Stimulated activated CD8-positive, alpha-beta memory T cell treated with anti-CD3 and anti-CD28 coated beads, Interleukin-15, amount 100 ng/mL, for 24 hours (primary cell): ENCODE results near the gene R3HCC1L.

Experiments
- DNase-seq: peaks from one replicate; pipeline ENCODE4 v3.0.0-alpha.2; 2020; ENCODE audit warnings: low read depth

The R3HCC1L gene

DNA sequence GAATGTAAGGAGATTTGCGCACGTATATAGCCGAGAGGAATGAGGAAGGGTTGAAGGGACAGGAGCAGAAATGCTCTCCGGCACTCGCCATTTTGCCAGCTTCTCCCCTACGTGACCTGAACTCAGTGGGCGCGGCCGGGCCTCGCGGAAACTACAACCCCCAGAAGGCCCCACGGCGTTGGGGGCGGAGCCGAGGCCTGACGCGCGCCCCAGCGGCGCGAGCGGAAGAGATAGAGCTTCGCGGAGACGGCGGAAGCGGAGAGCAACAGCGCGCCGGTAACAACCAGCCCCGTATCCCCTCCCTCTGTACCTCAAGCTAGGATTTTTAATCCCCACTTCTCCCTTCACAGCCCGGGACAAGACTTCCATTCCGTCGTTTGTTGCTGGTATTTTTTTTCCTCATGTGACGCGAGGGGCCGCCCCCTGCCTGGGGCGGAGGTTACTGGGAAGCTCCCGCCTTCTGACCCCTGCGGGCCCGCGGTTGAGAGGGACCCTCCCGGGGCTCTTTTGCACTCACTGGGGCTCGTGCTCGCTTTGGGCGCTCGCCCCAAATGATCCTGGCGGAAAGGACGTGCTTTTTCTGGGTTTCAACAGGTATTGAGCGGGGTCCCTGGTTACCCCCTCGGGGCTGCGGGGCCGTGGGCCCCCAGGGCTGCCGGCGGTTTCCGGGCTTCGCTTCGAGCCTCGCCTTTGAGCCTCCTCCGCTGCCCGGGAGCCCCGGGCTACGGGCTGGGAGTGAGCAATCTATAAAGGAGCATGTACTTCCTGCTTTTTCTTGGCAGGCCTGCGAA is at the start of gene R3HCC1L:
Gene R3HCC1L, plus strand, starts transcription at position 227 of the 791 bp plus-strand sequence. CDS start 73,458 bp downstream, outside the sequence.
- peak; percentile 85 for DNase-seq

- DNase-seq: no peak
Measured at GRCh38 chr10:98085238-98085637, 49.2 kb upstream of the R3HCC1L start.

DNA sequence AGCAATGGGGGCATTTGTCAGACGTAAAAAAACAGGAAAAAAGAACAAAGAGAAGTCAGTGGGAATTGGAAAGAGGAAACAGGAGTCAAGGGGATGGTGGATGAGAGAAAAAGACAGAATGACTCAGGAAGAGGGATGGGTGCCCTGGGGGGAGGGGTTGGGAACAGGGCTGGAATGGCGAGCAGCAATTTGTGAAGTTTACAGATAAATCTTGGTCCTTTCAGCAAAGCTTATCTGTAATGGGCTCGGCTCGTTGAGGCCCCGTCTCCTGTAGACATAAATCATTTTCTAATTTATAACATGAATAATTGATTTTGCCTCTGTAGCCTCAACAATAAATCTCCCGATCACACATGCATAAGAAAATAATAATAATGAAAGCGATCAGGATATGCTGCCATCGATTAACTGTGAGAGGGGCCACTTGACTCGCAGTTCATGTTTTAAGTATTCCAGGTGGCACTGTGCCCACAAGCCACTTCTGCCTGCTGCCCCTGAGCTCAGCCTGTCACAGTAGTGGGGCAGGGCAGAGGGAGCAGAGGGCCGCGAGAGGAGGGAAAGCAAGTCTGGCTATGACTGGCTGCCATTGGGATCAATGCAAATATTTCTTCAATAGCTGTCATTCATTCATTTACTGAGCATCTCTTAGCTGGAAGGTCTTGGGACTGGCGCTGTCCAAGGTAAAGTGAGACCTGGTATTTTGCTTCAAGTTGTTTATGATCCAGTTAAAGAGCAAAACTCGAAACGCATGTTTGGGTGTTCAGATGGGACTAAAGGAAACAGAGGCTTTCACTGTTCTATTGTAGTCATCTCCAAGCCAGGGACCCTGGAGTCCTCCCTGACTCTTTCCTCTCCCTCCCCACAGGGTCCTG is 47.4 kb upstream of the R3HCC1L start:
- no peak for DNase-seq

- no peak for DNase-seq
Measured at GRCh38 chr10:98088186-98088971, 46.1 kb upstream of the R3HCC1L start.

DNA sequence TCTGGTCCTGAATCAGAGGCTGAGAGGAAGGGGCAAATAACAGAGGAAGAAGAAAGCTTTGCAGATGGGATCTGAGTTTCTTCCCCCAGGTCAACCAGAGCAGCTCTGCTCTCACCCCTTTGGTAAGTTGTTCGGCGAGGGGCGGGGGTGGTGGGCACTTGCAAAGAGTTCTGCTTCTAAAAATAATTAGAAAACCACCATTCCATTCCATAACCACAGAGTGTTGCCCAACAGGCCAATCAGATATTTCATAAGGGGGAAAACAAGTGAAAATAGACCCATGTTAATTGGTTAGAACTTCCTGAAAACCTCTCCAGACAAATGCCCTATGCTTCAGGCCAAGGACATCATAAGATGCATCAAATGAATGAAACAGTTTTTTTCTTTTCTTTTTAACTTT is 43.6 kb upstream of the R3HCC1L start:
- no peak for DNase-seq

- no peak for DNase-seq
Measured at GRCh38 chr10:98096316-98096715, 38.1 kb upstream of the R3HCC1L start.

- no peak for DNase-seq
Measured at GRCh38 chr10:98096731-98097130, 37.7 kb upstream of the R3HCC1L start.

DNA sequence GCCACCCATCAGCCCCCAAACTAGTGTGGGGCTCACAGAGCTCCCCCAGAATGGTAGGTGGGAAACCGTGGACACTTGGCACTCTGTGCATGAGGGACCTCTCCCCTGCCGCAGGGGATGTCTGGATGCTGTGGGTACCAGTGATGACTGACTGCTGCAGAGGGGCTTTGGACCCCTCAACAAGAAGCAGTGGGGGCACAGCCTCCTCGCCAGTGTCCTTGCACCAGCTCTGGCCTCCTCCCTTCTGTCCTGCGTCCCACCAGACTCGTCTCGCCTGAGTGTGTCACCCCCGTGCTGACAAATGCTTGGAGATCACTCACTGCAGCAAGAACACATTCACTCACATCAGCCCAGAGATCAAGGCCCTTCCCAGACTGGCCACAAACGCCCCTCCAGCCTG is 37.3 kb upstream of the R3HCC1L start:
- DNase-seq: no peak

DNA sequence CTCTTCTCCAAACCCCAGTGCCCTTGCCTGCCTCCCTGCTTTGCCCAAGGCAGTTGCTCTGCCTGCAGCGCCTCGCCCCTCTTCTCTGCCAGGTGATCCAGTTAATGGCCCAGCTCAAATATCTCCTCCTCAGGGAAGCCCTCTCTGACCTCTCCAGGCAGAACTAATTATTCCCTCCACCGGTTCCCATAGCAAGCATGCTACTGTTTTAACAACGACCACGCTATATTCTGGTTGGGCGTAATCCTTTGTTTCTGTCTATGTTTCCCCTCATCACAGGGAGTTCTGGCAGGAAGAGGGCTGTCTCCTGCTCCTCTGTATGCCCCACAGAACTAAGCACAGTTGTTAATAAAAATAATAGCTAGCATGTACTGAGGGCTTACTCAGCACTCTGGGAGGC is 36.8 kb upstream of the R3HCC1L start:
- DNase-seq: no peak

GRCh38 chr10:98098247-98098646 is 36.2 kb upstream of the R3HCC1L start:
- no peak for DNase-seq

- DNase-seq: no peak
Measured at GRCh38 chr10:98100476-98100875, 34.0 kb upstream of the R3HCC1L start.

DNA sequence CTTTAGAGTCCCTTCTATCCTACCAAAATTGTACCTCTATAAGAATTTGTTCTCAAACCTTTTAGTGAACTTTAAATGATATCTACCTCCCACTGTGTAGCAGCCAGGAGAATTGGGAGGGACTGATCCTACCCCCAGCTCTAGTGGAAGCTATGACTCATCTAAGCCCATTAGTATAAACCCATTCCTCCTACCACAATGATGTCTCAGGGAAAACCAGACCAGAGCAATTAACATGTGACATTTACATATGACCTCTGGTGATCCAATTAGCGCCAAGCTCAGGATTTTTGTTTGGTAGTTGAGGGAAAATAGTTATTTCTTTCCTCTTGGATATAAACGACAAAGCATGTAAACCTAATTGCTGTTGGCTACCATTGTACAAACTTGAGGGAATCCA is 33.1 kb upstream of the R3HCC1L start:
- no peak for DNase-seq

- DNase-seq: no peak
Measured at GRCh38 chr10:98104125-98104524, 30.3 kb upstream of the R3HCC1L start.

DNA sequence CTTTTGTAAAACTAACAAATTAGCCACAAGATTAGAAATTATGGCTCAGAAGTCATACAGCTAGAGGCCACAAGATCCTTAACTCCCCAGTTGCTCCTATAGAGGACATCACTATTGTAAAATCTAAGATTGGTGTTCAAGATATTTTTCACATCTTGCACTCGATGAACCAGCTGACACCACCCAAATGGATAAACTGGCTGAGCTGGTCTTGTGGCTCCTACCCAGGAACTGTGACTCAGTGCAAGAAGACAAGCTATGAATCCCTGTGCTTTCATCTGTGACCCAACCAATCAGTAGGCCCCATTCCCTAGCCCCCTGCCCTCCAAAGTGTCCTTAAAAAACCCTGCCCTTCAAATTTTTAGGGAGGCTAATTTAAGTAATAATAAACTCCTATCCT is 27.9 kb upstream of the R3HCC1L start:
- no peak for DNase-seq

DNA sequence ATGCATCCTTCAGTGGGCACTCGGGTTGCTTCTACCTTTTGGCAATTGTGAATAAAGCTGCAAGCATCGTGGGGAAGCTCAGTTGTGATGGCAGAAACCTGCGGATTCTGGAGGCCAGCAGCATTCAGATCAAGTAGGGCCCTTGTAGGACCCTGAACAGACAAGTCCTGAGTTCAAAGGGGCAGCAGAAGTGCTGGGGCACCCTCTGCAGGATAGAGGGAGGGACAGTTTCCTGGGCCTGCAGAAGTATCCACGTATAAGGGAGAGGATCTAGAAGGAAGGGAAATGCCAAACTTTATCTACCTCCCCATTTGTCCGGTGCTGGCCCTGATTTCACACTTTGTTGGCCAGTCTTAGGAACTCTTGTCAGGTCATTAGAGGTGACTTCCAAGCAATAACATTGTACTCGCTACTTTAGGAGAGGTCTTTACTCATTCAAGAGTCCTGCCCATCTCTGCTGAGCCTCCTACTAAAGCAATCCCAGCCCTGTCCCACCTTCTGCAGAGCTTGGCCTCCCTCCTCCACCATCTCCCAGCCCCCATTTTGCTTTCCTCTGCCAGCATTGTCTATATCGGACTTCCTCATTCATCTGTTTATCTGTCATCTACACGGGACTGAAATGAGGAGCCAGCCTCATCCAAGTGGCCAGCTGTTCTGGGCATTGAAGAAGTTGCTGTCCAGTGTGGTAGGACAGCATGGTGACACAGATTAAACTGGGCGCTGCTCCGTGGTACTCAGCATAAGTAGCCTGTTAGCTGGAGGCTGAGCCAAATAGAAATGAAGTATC is 26.6 kb upstream of the R3HCC1L start:
- DNase-seq: no peak

DNA sequence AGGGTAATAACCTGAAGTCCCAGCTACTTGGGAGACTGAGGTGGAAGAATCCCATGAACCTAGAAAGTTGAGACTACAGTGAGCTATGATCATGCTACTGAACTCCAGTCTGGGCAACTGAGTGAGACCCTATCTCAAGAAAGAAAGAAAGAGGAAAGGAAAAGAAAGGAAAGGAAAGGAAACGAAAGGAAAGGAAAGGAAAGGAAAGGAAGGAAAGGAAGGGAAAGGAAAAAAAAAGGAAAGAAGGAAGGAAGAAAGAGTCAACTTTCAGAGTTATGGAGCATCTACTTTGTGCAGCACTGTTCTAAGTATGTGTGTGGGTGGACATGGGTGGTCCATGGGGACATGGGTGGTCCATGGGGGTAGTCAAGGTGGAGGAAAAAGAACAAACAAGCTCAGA is 24.1 kb upstream of the R3HCC1L start:
- DNase-seq: no peak

- DNase-seq: no peak
Measured at GRCh38 chr10:98115031-98115787, 19.2 kb upstream of the R3HCC1L start.

DNA sequence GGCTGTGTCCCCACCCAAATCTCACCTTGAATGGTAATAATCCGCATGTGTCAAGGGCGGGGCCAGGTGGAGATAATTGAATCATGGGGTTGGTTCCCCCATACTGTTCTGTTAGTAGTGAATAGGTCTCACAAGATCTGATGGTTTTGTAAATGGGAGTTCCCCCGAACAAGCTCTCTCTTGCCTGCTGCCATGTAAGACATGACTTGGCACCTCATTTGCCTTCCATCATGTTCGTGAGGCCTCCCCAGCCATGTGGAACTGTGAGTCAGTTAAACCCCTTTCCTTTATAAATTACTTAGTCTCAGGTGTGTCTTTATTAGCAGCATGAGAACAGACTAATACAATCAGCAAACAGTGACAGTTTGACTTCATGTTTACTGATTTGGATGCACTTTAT is 14.6 kb upstream of the R3HCC1L start:
- DNase-seq: no peak

- DNase-seq: no peak
Measured at GRCh38 chr10:98125940-98126631, 8.4 kb upstream of the R3HCC1L start.

- DNase-seq: no peak
Measured at GRCh38 chr10:98128802-98129201, 5.7 kb upstream of the R3HCC1L start.
